Smooth muscle cell (in vitro differentiated cells): ENCODE data around the gene COX6B1. TPM values are rescaled to one million over a fixed set of nuclear protein-coding genes. Genes with fewer than 3 reads are reported as not detected.

Experiments
- DNase-seq: peaks from one replicate; lab custom pipeline; 2025; ENCODE audit not compliant: unreplicated experiment; lab: John Stamatoyannopoulos, UW
- H2AFZ ChIP-seq: fragments of 200-600 bp; sonication (generic); 2 replicates; pipeline ENCODE4 v1.6.0; 2016; ENCODE audit warnings: antibody characterized with exemption, low read depth, mild to moderate bottlenecking
- H3F3A ChIP-seq: fragments of 200-600 bp; sonication (generic); 2 replicates; pipeline ENCODE4 v1.6.0; 2017; ENCODE audit warnings: antibody characterized with exemption, low read depth
- H3K27ac ChIP-seq: fragments of 200-600 bp; sonication (generic); 2 replicates; pipeline ENCODE4 v1.5.1; 2016; ENCODE audit warnings: low read depth, mild to moderate bottlenecking
- H3K27me3 ChIP-seq: fragments of 200-600 bp; sonication (generic); 2 replicates; pipeline ENCODE4 v1.6.1; 2016; ENCODE audit warnings: low read depth, mild to moderate bottlenecking
- H3K36me3 ChIP-seq: fragments of 200-600 bp; sonication (generic); 2 replicates; pipeline ENCODE4 v1.5.1; 2016; ENCODE audit warnings: low read depth
- H3K4me1 ChIP-seq: fragments of 200-600 bp; sonication (generic); 2 replicates; pipeline ENCODE4 v1.5.1; 2016; ENCODE audit warnings: low read depth
- H3K4me2 ChIP-seq: fragments of 200-600 bp; sonication (generic); 2 replicates; pipeline ENCODE4 v1.6.0; 2016; ENCODE audit warnings: mild to moderate bottlenecking
- H3K4me3 ChIP-seq: fragments of 200-600 bp; sonication (generic); 2 replicates; pipeline ENCODE4 v1.5.1; 2016; ENCODE audit warnings: mild to moderate bottlenecking
- H3K79me2 ChIP-seq: fragments of 200-600 bp; sonication (generic); 2 replicates; pipeline ENCODE4 v1.6.0; 2016; ENCODE audit warnings: low read depth, mild to moderate bottlenecking
- H3K9ac ChIP-seq: fragments of 200-600 bp; sonication (generic); 2 replicates; pipeline ENCODE4 v1.6.0; 2016; ENCODE audit warnings: low read depth
- H3K9me3 ChIP-seq: fragments of 200-600 bp; sonication (generic); replicated peaks from 2 replicates; pipeline ENCODE4 v1.5.1; 2016; ENCODE audit warnings: low read depth
- H4K20me1 ChIP-seq: fragments of 200-600 bp; sonication (generic); 2 replicates; pipeline ENCODE4 v1.6.0; 2016; ENCODE audit warnings: low read depth
- CTCF ChIP-seq: fragments of 200-600 bp; sonication (generic); IDR thresholded peaks from 2 replicates; pipeline ENCODE4 v1.5.1; 2017; ENCODE audit warnings: borderline replicate concordance, mild to moderate bottlenecking, antibody characterized with exemption; ENCODE audit not compliant: insufficient read depth, poor library complexity, severe bottlenecking
- WGBS: methylation state at CpG from one replicate; pipeline ENCODE4 v1.1.7; 2016; ENCODE audit warnings: low lambda C conversion rate; 5-methylcytosine and 5-hydroxymethylcytosine counted together
- polyA plus RNA-seq: library from polyadenylated mRNA; unstranded; fragments of >200 nt; fragmentation: Nextera tagmentation; extraction: Ambion mirVana; gene quantifications from 2 replicates; pipeline ENCODE4 v1.2.1, GENCODE V29; 2016
- total RNA-seq: library from RNA; depleted of rRNA; stranded (reverse); fragments of >200 nt; gene quantifications from 2 replicates; pipeline ENCODE4 v1.2.3, GENCODE V29; 2014

The COX6B1 gene
- total and polyA plus RNA-seq, 2 experiments from 2014 or later: 622 to 971 TPM

DNA sequence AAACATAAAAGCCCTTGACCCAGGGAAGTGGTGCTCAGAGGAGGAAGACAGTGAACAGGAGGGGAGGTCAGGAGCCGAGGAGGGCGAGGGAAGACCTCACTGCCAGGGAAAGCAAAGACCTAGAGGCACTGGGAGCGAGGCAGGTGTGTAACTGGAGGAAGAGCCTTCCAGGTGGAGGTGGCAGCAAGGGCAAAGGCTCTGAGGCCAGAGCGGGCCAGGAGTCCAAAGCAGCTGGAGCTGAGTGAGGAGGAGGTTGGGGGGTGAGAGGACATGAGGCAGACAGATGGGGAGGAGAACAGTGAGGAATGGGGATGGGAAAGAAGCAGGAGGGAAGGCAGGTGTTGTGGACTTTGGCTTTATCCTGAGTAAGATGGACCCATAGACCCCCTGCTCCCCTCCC, 21.9 kb downstream of the COX6B1 start:
- Histone ChIP-seq H2AFZ (no peak overlapping the region), H3K36me3 (no peaks in the 10 kb centered on the region), H3K79me2 (no peaks in the 10 kb centered on the region), H3K9ac (no peak overlapping the region), H3F3A (no peaks in the 10 kb centered on the region), H4K20me1 (peaks cover 3% of the 10 kb centered on the region), H3K27ac (no peak overlapping the region), H3K4me2 (no peak overlapping the region), H3K27me3 (no peaks in the 10 kb centered on the region), H3K4me3 (no peak overlapping the region), H3K4me1 (no peaks in the 10 kb centered on the region), H3K9me3 (no peaks in the 10 kb centered on the region)
- 78% methylated on average over 4 of the region's 4 CpGs for WGBS
- DNase-seq: no peak
- no peak for TF ChIP-seq CTCF

GRCh38 chr19:35670686-35671085, 22.6 kb downstream of the COX6B1 start:
- Histone ChIP-seq H4K20me1 (no peaks in the 10 kb centered on the region), H3K4me1 (no peaks in the 10 kb centered on the region), H3K9me3 (no peaks in the 10 kb centered on the region), H3F3A (no peaks in the 10 kb centered on the region), H3K4me2 (no peak overlapping the region), H3K27me3 (no peaks in the 10 kb centered on the region), H3K36me3 (no peaks in the 10 kb centered on the region), H3K4me3 (no peak overlapping the region), H2AFZ (no peak overlapping the region), H3K9ac (no peak overlapping the region), H3K27ac (no peak overlapping the region), H3K79me2 (no peaks in the 10 kb centered on the region)
- DNase-seq: no peak
- no peak for TF ChIP-seq CTCF
- WGBS: 100% methylated on average over 1 of the region's 1 CpG

DNA sequence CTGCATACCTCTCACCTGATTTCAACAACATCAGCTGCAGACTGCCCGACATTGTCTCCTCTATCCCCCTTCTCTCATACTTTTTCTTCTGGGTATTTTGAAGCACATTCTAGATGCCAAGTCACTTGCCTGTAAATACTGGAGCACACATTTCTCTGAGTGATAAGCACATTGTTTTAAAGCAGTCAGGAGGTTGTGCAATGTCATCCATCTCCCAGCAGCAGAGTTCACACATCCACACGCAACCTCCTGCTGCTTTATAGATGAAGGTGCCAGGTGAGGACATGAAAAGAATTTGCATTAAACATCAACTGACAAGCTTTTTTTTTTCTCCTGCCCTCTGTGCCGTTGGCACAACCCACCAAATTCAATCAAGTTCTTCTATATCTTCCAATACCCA, 23.7 kb downstream of the COX6B1 start:
- no peak for TF ChIP-seq CTCF
- Histone ChIP-seq H3K36me3 (no peaks in the 10 kb centered on the region), H3K27me3 (no peaks in the 10 kb centered on the region), H3K27ac (no peak overlapping the region), H3K9me3 (no peaks in the 10 kb centered on the region), H3F3A (no peaks in the 10 kb centered on the region), H2AFZ (no peak overlapping the region), H3K4me2 (no peak overlapping the region), H3K4me1 (no peaks in the 10 kb centered on the region), H3K4me3 (no peak overlapping the region), H3K9ac (no peak overlapping the region), H4K20me1 (no peaks in the 10 kb centered on the region), H3K79me2 (no peaks in the 10 kb centered on the region)
- WGBS: 81% methylated on average over 3 of the region's 3 CpGs
- DNase-seq: no peak

- Histone ChIP-seq H3K36me3 (no peaks in the 10 kb centered on the region), H3K4me3 (peak overlapping the region; percentile 54), H3K79me2 (no peaks in the 10 kb centered on the region), H3K4me2 (peak overlapping the region; percentile 91), H3K9me3 (no peaks in the 10 kb centered on the region), H2AFZ (peak overlapping the region; percentile 97), H3K9ac (no peak overlapping the region), H4K20me1 (no peaks in the 10 kb centered on the region), H3K4me1 (no peaks in the 10 kb centered on the region), H3K27ac (no peak overlapping the region), H3K27me3 (no peaks in the 10 kb centered on the region), H3F3A (no peaks in the 10 kb centered on the region)
- no peak for DNase-seq
- TF ChIP-seq CTCF: no peak
- 3% methylated on average over 38 of the region's 39 CpGs for WGBS
Observed at GRCh38 chr19:35673121-35673804, 25.1 kb downstream of the COX6B1 start.
